Thymus (tissue), 11 donors: Measurements from ENCODE around the gene ADAMTSL1. TPM values are rescaled to one million over a fixed set of nuclear protein-coding genes. Genes with fewer than 3 reads are reported as not detected.

ENCODE experiments used
- DNase-seq, 9 donors: peaks; one replicate each; pipeline ENCODE4 v3.0.0-alpha.2; 2013; ENCODE audit warnings: low spot score in 9 of 9, low read depth in 6 of 9, missing footprints in 1 of 9
- H3K27ac ChIP-seq, 2 donors: one replicate each; pipeline ENCODE4 v1.5.1; 2013; ENCODE audit warnings: control low read depth in 1 of 2, low read depth in 1 of 2, low read length in 1 of 2, mild to moderate bottlenecking in 1 of 2, moderate library complexity in 1 of 2
- H3K27me3 ChIP-seq, 2 donors: one replicate each; pipeline ENCODE4 v1.5.1; 2013; ENCODE audit warnings: low read length in 1 of 2; ENCODE audit not compliant: control insufficient read depth in 2 of 2, insufficient read depth in 1 of 2
- H3K36me3 ChIP-seq, 2 donors: one replicate each; pipeline ENCODE4 v1.5.1; 2013; ENCODE audit warnings: low read length in 1 of 2, mild to moderate bottlenecking in 1 of 2, moderate library complexity in 1 of 2; ENCODE audit not compliant: control insufficient read depth in 2 of 2, insufficient read depth in 2 of 2
- H3K4me1 ChIP-seq, 2 donors: one replicate each; pipeline ENCODE4 v1.5.1; 2013; ENCODE audit warnings: low read length in 2 of 2; ENCODE audit not compliant: control insufficient read depth in 2 of 2, insufficient read depth in 2 of 2
- H3K4me3 ChIP-seq, 2 donors: one replicate each; pipeline ENCODE4 v1.5.1; 2013; ENCODE audit warnings: low read length in 2 of 2, control low read depth in 1 of 2, mild to moderate bottlenecking in 1 of 2
- H3K9me3 ChIP-seq, 2 donors: one replicate each; pipeline ENCODE4 v1.5.1; 2013; ENCODE audit warnings: low read length in 1 of 2, mild to moderate bottlenecking in 1 of 2; ENCODE audit not compliant: control insufficient read depth in 2 of 2, insufficient read depth in 1 of 2
- WGBS: extraction: QIAGEN DNeasy Blood & Tissue Kit; methylation state at CpG from one replicate; pipeline ENCODE4 v1.1.7; 2013; 5-methylcytosine and 5-hydroxymethylcytosine counted together
- polyA plus RNA-seq: library from polyadenylated mRNA; stranded (reverse); fragments of 200-250 nt; gene quantifications from one replicate; pipeline ENCODE4 v1.2.3, GENCODE V29; 2013
- total RNA-seq: library from RNA; stranded (reverse); fragments of 120-200 nt; gene quantifications from one replicate; pipeline ENCODE4 v1.2.4, GENCODE V29; 2013
- donor health status: healthy.

ADAMTSL1 gene
- total and polyA plus RNA-seq, 2 donors: 0.34 to 2.3 TPM

- Histone ChIP-seq H3K27me3 (no peaks in the 10 kb centered on the region), H3K27ac (no peak overlapping the region), H3K4me3 (no peak overlapping the region), H3K36me3 (no peaks in the 10 kb centered on the region), H3K9me3 (no peaks in the 10 kb centered on the region), H3K4me1 (no peaks in the 10 kb centered on the region)
- DNase-seq: no peak
- WGBS: 10% methylated on average over 2 of the region's 2 CpGs
These were observed 319.2 kb downstream of the ADAMTSL1 start for GRCh38 chr9:18793122-18793521.

- 96% methylated on average over 5 of the region's 5 CpGs for WGBS
- H3K9me3 ChIP-seq: no peaks in the 10 kb centered on the region
- no peaks in the 10 kb centered on the region for H3K4me1 ChIP-seq
- H3K27ac ChIP-seq: no peak overlapping the region
- H3K27me3 ChIP-seq: no peaks in the 10 kb centered on the region
- H3K36me3 ChIP-seq: no peaks in the 10 kb centered on the region
- no peak overlapping the region for H3K4me3 ChIP-seq
- no peak for DNase-seq
These were observed 322.2 kb downstream of the ADAMTSL1 start for GRCh38 chr9:18795947-18796671.

- Histone ChIP-seq H3K27me3 (no peaks in the 10 kb centered on the region), H3K4me1 (no peaks in the 10 kb centered on the region), H3K4me3 (no peak overlapping the region), H3K27ac (no peak overlapping the region), H3K36me3 (no peaks in the 10 kb centered on the region), H3K9me3 (no peaks in the 10 kb centered on the region)
- DNase-seq: no peak
- 96% methylated on average over 3 of the region's 3 CpGs for whole genome bisulfite sequencing
These were observed 322.8 kb downstream of the ADAMTSL1 start for GRCh38 chr9:18796696-18797270.

- no peak for DNase-seq
- Histone ChIP-seq H3K4me1 (no peaks in the 10 kb centered on the region), H3K27me3 (no peaks in the 10 kb centered on the region), H3K9me3 (no peaks in the 10 kb centered on the region), H3K27ac (no peak overlapping the region), H3K4me3 (no peak overlapping the region), H3K36me3 (no peaks in the 10 kb centered on the region)
- WGBS: 91% methylated on average over 1 of the region's 1 CpG
These were observed 324.2 kb downstream of the ADAMTSL1 start for GRCh38 chr9:18798106-18798505.

GRCh38 chr9:18798508-18799290, 324.7 kb downstream of the ADAMTSL1 start:
- Histone ChIP-seq H3K27me3 (no peaks in the 10 kb centered on the region), H3K4me3 (no peak overlapping the region), H3K27ac (no peak overlapping the region), H3K36me3 (no peaks in the 10 kb centered on the region), H3K9me3 (no peaks in the 10 kb centered on the region), H3K4me1 (no peaks in the 10 kb centered on the region)
- DNase-seq: no peak
- 91% methylated on average over 5 of the region's 5 CpGs for WGBS

- Histone ChIP-seq H3K4me1 (no peaks in the 10 kb centered on the region), H3K4me3 (no peak overlapping the region), H3K9me3 (no peaks in the 10 kb centered on the region), H3K27me3 (no peaks in the 10 kb centered on the region), H3K36me3 (no peaks in the 10 kb centered on the region), H3K27ac (no peak overlapping the region)
- 94% methylated on average over 2 of the region's 2 CpGs for WGBS
- no peak for DNase-seq
These were observed 325.5 kb downstream of the ADAMTSL1 start for GRCh38 chr9:18799428-18799827.

GRCh38 chr9:18800579-18800978, 326.6 kb downstream of the ADAMTSL1 start:
- Histone ChIP-seq H3K9me3 (no peaks in the 10 kb centered on the region), H3K36me3 (no peaks in the 10 kb centered on the region), H3K27me3 (no peaks in the 10 kb centered on the region), H3K4me3 (no peak overlapping the region), H3K27ac (no peak overlapping the region), H3K4me1 (no peaks in the 10 kb centered on the region)
- DNase-seq: no peak
- 71% methylated on average over 4 of the region's 4 CpGs for WGBS

- WGBS: 94% methylated on average over 5 of the region's 5 CpGs
These were observed 331.4 kb downstream of the ADAMTSL1 start for GRCh38 chr9:18805386-18805785.

More at GRCh38 chr9:18805386-18805785, 331.4 kb downstream of the ADAMTSL1 start:
- Histone ChIP-seq H3K36me3 (no peaks in the 10 kb centered on the region), H3K9me3 (no peaks in the 10 kb centered on the region), H3K4me3 (no peak overlapping the region), H3K4me1 (no peaks in the 10 kb centered on the region), H3K27ac (no peak overlapping the region), H3K27me3 (no peaks in the 10 kb centered on the region)
- no peak for DNase-seq
